ENCODE measurements around the gene SFMBT1.
A peak's percentile ranks its signal among the peaks of the same experiment; 100 is the strongest.

The SFMBT1 gene

GRCh38 chr3:53003320-53003719 is 42.6 kb downstream of the SFMBT1 start:
- no peak for DNase-seq (ENCODE audit: extremely low read depth in 1 of 2, low read depth in 1 of 2)

DNA sequence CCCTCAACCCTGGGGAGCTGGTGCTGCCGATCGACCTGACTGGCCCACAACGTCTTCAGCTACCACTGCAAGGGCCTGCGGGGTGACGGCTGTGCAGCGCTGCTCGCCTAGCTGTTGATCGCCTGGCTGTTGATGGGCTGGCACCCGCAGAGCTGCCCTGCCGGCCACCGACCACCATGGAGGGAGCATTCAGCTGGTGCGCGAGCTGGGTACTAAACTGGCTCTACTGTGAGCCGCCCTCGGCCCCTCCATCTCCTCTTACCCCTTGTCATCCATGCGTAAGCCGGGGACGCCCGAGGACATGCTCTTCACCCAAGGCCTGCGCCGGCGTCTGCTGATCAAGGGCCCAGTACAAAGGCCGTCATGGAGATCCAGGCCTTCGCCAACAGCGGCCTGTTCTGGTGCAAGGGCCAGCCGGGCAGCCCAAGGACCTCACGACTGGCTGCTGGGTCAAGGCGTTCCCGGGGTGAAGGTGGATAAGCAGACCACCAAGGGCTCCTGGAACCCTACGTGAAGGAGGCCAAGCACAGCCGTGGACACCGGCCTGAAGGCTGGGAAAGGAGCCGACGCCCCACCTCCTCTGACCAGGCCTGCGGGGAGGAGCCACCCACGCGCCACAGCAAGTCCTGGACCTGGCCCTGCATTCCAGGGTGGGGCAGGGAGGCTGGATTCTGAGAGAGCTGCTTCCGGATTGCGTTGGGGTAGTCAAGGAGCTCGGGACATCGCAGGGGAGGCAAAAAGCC is 46.9 kb downstream of the SFMBT1 start:
- no peak for DNase-seq (ENCODE audit: extremely low read depth in 1 of 2, low read depth in 1 of 2)

- DNase-seq (ENCODE audit: extremely low read depth in 1 of 2, low read depth in 1 of 2) = no peak
Observed at GRCh38 chr3:52990637-52991036, 55.2 kb downstream of the SFMBT1 start.

DNA sequence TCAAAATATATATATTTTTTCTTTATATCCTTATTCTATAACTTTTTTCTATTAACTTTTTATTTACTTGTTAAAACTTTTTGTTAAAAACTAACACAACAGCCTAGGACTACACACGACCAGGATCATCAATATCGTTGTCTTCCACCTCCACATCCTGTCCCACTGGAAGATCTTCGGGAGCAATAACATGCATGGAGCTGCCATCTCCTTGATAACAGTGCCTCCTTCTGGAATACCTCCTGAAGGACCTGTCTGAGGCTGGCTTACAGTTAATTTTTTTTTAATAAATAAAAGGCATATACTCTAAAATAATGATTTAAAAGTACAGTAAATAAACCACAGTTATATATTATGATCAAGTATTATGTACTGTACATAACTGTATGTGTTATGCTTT is 58.9 kb downstream of the SFMBT1 start:
- no peak for DNase-seq (ENCODE audit: extremely low read depth in 1 of 2, low read depth in 1 of 2)

- no peak for DNase-seq (ENCODE audit: extremely low read depth in 1 of 2, low read depth in 1 of 2)
Observed at GRCh38 chr3:52986049-52986448, 59.8 kb downstream of the SFMBT1 start.

- no peak for DNase-seq (ENCODE audit: extremely low read depth in 1 of 2, low read depth in 1 of 2)
Observed at GRCh38 chr3:52983828-52984227, 62.0 kb downstream of the SFMBT1 start.

DNA sequence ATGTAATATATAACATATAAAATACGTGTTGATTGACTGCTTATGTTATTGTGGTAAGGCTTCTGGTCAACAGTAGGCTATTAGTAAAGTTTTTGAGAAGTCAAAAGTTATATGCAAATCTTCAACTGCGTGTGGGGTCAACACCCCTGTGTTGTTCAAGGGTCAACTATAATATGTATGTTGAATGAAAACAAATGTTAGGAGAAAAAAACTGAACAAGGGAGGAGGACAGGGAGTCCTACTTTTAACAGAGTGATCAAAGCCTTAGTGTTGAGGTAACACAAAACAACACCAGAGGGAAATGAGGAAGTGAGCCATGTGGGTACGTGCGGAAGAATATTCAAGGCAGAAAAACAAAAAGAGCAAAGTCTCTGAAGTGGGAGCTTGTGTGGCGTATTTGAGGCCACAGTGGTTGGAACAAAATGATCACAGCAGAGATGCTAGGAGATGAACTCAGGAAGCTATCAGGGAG is 62.5 kb downstream of the SFMBT1 start:
- DNase-seq (ENCODE audit: extremely low read depth in 1 of 2, low read depth in 1 of 2) = peak; percentile 28 to 64

- DNase-seq (ENCODE audit: extremely low read depth in 1 of 2, low read depth in 1 of 2) = no peak
Observed at GRCh38 chr3:52982839-52983238, 63.0 kb downstream of the SFMBT1 start.

GRCh38 chr3:52979190-52979983 is 66.5 kb downstream of the SFMBT1 start:
- DNase-seq (ENCODE audit: extremely low read depth in 1 of 2, low read depth in 1 of 2) = no peak

DNA sequence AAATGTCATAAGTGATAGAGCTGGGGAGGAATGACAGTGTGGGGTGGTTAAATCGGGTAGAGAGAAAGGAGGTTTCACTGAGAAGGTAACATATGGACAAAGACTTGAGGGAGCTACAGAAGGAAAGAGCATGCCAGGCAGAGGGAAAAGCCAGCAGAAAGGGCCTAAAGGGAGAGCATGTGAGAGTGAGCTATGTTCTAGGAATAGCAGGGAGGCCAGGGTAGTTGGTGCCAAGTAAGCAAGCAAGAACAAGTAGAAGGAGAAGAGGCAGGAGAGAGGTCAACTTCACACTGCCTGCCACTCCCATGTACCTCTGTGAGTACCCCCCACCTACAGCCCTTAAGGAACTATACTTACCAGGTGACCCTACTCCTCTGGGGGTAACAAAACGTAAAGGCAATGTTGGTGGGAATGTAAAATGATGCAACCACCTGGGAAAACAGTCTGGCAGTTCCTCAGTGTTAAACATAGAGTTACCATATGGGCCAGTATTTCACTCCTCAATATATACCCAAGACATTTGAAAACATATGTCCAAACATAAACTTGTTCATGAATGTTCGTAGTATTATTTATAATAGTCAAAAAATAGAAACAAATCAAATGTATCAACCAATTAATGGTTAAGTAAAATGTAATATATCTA is 67.6 kb downstream of the SFMBT1 start:
- no peak for DNase-seq (ENCODE audit: extremely low read depth in 1 of 2, low read depth in 1 of 2)

- no peak for DNase-seq (ENCODE audit: extremely low read depth in 1 of 2, low read depth in 1 of 2)
Observed at GRCh38 chr3:52973806-52974205, 72.1 kb downstream of the SFMBT1 start.

DNA sequence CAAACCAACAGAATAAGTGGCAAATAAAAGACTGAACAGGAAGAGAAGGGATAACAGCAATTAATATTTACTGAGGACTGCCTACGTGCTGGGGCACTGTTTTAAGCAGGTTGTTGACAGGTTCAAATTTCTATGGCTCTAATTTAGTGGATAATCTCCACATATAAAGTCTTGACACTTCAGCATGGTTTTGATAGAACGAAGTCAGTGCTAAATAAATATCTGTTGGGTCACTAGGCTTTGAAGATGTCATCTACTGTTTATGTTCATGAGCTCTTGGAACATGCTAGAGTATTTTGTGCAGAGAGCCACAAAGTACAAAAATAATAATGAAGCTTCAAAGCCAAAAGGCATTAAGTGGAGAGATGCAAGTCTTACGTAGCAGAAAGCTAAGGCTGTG is 74.0 kb downstream of the SFMBT1 start:
- no peak for DNase-seq (ENCODE audit: extremely low read depth in 1 of 2, low read depth in 1 of 2)

- no peak for DNase-seq (ENCODE audit: extremely low read depth in 1 of 2, low read depth in 1 of 2)
Observed at GRCh38 chr3:52967398-52967797, 78.5 kb downstream of the SFMBT1 start.

- no peak for DNase-seq (ENCODE audit: extremely low read depth in 1 of 2, low read depth in 1 of 2)
Observed at GRCh38 chr3:52962160-52962559, 83.7 kb downstream of the SFMBT1 start.

DNA sequence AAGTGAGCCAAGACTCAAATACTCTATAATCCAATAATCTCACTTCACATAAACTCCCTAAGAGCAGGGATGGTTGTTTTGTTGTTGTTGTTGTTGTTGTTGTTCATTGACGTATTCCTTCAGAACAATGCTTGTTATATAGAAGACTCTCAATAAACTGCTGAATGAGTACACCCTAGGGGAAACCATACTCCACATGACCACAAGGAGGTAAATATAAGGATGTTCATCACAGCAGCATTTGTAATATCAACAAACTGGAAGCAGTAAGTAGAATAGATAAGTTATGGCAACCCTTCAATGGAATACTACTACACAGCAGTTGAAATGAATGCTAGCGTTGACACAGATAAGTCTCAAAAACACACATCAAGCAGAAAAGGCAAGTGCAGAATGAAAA is 86.1 kb downstream of the SFMBT1 start:
- no peak for DNase-seq (ENCODE audit: extremely low read depth in 1 of 2, low read depth in 1 of 2)

DNA sequence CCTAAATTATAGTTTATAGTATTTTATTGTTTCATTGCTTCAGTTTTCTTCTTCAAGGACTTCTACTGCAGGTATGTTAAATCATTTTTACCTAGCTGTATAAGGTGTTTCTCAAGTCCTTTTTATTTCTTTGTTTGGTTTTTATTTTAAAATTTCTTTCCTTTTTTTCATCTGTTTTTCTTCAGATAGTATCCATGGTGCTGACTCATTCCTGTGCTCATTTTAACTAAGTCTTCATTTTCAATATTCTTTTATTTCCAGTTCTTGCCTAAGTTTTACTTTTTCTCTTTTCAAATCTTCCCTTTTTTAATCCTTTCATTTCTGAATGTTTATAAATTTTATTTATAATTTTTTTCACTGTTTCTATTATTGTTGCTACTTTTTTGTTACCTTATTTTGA is 106.3 kb downstream of the SFMBT1 start:
- DNase-seq (ENCODE audit: extremely low read depth in 1 of 2, low read depth in 1 of 2) = no peak

DNA sequence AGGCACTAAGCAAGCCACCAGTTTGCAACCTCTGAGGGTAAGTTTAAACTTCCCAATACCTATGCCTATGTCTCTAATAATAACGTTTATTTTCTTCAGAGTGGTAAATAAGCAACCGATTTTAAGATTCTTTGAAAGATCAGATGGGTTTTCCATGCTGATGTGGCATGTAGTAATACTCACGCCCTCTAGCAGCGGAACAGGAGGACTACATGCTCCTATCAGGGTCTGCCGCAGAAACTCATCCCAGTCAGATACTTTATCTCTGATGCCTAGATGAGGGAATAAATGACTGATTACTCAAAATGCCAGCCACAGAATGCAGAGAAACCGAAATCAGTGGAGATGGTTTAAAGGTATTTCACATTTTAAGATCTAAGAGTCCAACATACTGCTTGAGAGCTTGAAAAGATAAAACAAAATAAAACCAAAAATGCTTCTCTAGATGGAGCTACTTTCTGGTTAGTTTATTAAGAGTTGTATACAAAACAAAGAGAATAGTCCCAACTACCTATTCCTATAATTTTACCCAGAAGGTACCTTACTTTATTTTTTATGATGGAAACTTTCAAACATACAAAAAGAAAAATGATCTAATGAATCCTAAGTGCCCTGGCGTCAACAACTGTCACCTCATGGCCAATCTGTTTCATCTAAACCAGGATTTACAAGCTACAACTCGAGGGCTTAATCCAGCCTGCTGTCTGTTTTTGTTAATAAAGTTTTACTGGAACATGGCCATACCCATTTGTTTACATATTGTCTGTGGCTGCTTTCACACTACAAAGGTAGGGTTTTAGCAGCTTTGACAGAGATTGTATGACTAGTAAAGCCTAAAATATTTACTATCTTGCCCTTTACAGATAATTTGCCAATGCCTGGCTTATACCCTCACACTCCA is 111.0 kb downstream of the SFMBT1 start:
- DNase-seq (ENCODE audit: extremely low read depth in 1 of 2, low read depth in 1 of 2) = peak; percentile 18 to 34

- DNase-seq (ENCODE audit: extremely low read depth in 1 of 2, low read depth in 1 of 2) = no peak
Observed at GRCh38 chr3:52931889-52932288, 114.0 kb downstream of the SFMBT1 start.

DNA sequence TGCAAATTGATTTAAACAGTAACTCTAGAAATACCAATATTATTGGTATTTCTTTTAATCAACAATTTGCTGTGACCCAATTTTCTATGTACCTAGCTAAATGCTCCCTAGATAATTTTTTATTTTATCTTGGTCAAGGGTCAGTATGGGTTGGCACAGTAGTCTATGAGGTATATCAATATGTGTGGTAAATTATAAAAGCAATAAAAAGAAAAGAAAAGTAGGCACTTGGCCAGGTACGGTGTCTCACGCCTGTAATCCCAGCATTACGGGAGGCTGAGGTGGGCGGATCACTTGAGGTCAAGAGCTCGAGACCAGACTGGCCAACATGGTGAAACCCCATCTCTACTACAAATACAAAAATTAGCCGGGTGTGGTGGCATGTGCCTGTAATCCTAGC is 114.5 kb downstream of the SFMBT1 start:
- no peak for DNase-seq (ENCODE audit: extremely low read depth in 1 of 2, low read depth in 1 of 2)

- DNase-seq (ENCODE audit: extremely low read depth in 1 of 2, low read depth in 1 of 2) = no peak
Observed at GRCh38 chr3:52930748-52931147, 115.1 kb downstream of the SFMBT1 start.

GRCh38 chr3:52926554-52926953 is 119.3 kb downstream of the SFMBT1 start:
- no peak for DNase-seq (ENCODE audit: extremely low read depth in 1 of 2, low read depth in 1 of 2)

Measured in stimulated activated CD8-positive, alpha-beta memory T cell treated with anti-CD3 and anti-CD28 coated beads, Interleukin-7, amount 100 ng/mL, for 48 hours (primary cell).